Activated T-helper 1 cell treated with Interleukin-2 at 50 U/mL for 16 hours (primary cell): ENCODE data around the gene SUMO1.
A peak's percentile ranks its signal among the peaks of the same experiment; 100 is the strongest.
"Not testable (repeated sequence)": the region's sequence is repeated elsewhere in the genome, so short reads cannot be mapped to it uniquely, and the experiment has no call there.

Source experiments
- DNase-seq: peaks from one replicate; pipeline ENCODE4 v3.0.0-alpha.2; 2020; ENCODE audit warnings: low read depth

Gene SUMO1

DNA sequence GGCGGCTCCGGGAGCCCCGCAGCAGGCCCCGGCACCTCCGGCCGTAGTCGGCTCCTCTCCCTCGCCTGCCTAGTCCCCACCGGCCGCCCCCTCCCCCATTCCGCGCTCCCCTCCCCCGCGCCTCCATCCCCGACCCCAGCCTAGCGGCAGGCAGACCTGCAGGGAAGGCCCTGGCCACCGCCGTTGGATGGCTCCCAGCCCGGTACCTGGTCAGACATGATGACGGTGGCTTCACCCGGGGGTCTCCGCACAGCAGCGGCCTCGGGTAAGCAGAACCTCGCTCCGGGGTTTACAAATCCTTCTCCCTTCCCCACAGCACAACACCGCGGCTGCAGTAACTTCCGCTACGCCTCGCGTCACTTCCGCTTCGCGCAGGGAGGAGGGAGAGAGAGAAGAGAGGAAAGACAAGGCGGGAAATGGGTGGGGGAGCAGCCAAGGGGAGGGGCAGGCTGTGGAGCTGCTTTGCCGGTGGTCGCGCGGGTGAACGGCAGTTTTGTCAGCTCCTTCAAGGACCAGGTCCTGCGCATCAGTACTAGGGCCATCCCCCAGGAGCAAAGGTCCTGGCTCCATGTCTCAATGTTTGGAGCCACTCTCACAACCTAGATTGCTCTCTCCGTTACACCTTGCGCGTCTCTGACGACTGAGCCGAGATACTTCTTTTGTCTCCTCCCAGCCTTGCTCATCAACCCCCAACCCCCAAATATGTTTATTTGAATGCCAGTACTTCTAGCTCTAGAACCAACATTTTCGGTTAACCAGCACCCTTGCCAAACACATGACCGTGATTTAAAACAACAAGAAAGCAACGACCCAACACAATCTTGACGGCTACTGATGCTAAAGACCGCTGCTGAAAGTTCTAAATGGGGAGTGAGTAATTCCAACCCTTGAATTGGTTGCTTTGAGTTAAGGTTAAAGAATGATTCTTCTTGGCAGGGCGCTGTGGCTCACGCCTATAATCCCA lies at the start of gene SUMO1:
Gene SUMO1, minus strand, starts transcription at position 364 of the 964 bp plus-strand sequence. Its CDS starts 146 bp downstream, at position 218.
- DNase-seq: peak; percentile 87

- DNase-seq: no peak
Observed at GRCh38 chr2:202286595-202286994, 48.2 kb upstream of the SUMO1 start.

- DNase-seq: no peak
Observed at GRCh38 chr2:202278944-202279343, 40.5 kb upstream of the SUMO1 start.

DNA sequence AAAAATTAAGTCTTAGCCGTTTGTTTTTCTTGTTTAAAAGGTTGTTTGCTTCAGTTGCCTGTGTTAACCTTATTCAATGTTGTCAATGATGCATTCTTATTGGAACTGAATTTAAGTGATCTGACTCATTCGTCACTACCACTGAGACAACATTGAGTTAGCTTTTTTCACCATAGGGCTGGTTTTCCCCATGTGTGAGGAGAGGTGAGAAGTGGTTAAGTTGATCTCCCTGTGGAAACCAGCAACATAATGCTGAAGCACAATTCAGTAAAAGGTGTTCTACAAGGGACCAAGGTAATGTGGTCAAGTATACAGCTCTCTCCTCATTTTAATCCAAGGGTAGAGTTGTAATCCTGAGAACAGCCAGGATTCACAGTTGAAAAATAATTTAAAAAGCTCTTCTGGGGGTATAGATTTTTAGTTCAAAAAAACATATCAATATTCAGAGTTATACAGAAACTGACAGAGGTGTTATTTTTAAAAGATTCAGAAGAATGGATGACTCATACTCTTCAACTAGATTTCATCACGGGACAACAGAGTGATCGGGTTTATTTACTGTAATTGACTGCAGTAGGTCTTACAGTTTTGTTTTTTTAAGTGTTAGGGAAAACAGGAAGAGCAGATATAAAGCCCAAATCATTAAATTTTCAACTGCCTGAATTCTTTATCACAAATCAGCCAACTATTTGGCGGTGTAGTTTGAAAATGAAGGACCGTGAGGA lies 39.8 kb upstream of the SUMO1 start:
- DNase-seq: no peak

DNA sequence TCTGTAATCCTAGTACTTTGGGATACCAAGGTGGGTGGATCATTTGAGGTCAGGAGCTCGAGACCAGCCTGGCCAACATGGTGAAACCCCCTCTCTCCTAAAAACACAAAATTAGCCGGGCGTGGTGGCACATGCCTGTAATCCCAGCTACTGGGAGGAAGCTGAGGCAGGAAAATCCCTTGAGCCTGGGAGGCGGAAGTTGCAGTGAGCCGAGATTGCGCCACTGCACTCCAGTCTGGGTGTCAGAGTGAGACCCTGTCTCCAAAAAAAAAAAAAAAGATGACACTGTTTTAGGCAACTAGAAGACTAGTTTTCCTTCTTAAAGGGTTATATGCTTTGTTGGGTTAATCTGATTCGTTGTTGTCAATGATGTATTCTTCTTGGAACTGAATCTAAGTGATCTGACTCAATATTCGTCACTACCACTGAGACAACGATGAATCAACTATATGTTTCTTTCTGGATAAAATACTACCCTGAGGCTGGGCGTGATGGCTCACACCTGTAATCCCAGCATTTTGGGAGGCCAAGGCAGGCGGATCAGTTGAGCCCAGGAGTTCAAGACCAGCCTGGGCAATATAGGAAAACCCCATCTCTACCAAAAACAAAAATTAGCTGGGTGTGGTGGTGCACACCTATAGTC lies 37.8 kb upstream of the SUMO1 start:
- DNase-seq: not testable (repeated sequence)

- DNase-seq: no peak
Observed at GRCh38 chr2:202270487-202270886, 32.1 kb upstream of the SUMO1 start.

GRCh38 chr2:202269585-202269984 lies 31.2 kb upstream of the SUMO1 start:
- DNase-seq: no peak

GRCh38 chr2:202267495-202267894 lies 29.1 kb upstream of the SUMO1 start:
- no peak for DNase-seq

DNA sequence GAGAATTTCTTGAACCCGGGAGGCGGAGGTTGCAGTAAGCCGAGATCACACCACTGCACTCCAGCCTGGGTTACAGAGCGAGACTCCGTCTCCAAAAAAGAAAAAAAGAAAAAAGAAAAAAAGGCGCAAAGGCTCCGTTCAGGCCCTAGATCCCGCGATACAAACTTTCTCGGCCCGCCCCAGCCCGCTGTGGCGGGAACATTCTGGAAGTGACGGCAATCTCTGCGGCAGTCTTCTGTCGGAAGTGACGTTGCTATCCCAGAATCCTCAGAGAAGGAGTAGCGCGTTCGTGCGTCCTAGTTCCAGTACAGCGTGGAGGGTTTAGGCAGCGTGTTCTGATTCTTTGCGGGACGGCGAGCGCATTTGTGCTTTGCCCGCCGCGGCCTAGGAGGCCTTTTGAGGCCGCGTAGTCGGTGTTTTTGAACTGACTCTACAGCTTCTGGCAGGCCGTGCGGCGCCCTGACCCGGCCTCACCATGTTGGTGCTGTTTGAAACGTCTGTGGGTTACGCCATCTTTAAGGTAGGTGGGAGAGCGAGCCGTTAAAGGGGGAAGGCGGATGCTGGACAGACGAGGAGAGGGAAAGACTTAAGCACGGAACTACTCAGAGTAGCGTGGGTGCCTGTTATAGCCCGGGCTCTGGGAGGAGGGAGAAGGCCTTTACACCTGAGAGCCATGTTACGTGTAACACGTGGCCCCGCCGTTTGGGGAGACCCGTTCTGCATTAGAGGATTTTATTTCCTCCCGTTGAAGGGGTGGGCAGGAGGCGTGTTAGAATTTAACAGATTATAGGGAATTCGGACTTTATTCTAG lies 27.3 kb upstream of the SUMO1 start, which contains the start of gene NOP58:
Gene NOP58, plus strand, starts transcription at position 297 of the 811 bp plus-strand sequence. Its CDS starts 179 bp downstream, at position 476.
- DNase-seq: peak; percentile 83

DNA sequence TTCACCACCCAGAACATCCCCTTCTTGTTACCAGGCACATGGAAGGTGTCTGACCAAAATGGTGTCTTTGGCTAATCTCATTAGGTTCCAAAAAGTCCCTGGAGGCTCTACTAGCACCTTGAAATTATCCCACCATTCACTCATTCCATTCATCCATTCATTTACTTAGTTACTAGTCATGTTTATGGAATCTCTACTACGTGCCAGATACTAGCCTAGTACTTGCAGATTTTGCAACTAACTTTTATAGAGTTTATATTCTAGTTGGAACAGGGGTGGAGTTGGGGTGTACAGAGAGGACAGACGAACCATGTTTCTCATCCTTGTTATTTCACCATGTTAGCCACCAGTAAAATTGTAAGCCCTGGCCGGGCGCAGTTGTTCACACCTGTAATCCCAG lies 23.1 kb upstream of the SUMO1 start:
- no peak for DNase-seq

DNA sequence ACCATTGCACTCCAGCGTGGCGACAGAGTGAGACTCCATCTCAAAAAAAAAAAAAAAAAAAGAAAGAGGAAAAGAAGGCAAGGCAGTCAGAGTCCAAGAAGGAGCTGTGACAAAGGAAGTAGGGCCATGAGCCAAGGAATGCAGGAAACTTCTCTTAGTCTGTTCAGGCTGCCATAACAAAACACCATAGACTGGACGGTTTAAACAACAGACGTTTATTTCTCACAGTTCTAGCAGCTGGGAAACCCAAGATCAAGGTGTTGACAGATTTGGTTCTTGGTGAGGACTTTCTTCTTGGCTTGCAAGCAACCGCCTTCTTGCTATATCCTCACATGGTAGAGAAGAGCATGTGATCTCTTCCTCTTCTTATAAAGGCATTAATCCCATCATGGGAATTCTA lies 13.1 kb upstream of the SUMO1 start:
- DNase-seq: no peak

GRCh38 chr2:202249521-202250253 lies 11.3 kb upstream of the SUMO1 start:
- no peak for DNase-seq

- not testable (repeated sequence) for DNase-seq
Observed at GRCh38 chr2:202247710-202248109, 9.3 kb upstream of the SUMO1 start.

GRCh38 chr2:202237787-202238233 lies 587 bp downstream of the SUMO1 start:
- no peak for DNase-seq

GRCh38 chr2:202221873-202222272 lies 16.5 kb downstream of the SUMO1 start:
- DNase-seq: no peak

GRCh38 chr2:202215179-202215578 lies 23.2 kb downstream of the SUMO1 start:
- no peak for DNase-seq

GRCh38 chr2:202208526-202208925 lies 29.9 kb downstream of the SUMO1 start:
- no peak for DNase-seq

DNA sequence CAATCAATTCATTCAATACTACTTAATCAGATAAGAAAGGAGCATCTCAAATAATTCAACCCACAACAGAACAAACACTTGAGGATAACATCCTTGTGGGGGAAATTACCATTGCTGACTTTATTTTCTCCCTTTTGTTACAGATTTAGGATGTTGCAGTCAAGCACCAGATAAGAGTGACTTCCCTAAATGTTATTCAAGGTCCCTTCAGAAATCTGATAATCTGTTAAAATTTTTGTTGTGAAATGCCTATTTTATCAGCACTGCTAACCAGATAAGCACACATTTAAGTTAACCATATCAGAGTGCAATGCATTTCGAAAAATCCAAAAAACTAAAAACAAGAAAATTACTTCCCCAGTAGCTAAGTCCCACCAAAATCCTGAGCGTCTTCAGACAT lies 33.5 kb downstream of the SUMO1 start:
- no peak for DNase-seq

GRCh38 chr2:202203348-202203747 lies 35.0 kb downstream of the SUMO1 start:
- no peak for DNase-seq

- DNase-seq: no peak
Observed at GRCh38 chr2:202201220-202202160, 36.9 kb downstream of the SUMO1 start.
